Central memory CD8-positive, alpha-beta T cell (primary cell): ENCODE results near the gene PTPRO.

ENCODE experiments used
- ATAC-seq: fragments of 150-1000 bp; cut with Tn5 transposase; replicated peaks from 2 replicates; pipeline ENCODE4 v1.10.0; 2022; ENCODE audit warnings: mild to moderate bottlenecking, moderate FRiP score, moderate number of reproducible peaks; ENCODE audit not compliant: poor library complexity, severe bottlenecking; ENCODE audit errors: extremely low read depth
- DNase-seq, 2 donors: peaks; one replicate each; pipeline ENCODE4 v3.0.0; 2021; ENCODE audit warnings: low spot score in 2 of 2
- H3K27ac Mint-ChIP-seq: one replicate; pipeline ENCODE4 v1.8.0; 2022; ENCODE audit warnings: low read depth, mild to moderate bottlenecking, moderate library complexity, mixed read lengths
- H3K27me3 Mint-ChIP-seq: one replicate; pipeline ENCODE4 v1.8.0; 2022; ENCODE audit warnings: mixed read lengths
- H3K36me3 Mint-ChIP-seq: one replicate; pipeline ENCODE4 v1.8.0; 2022; ENCODE audit warnings: mild to moderate bottlenecking, moderate library complexity, mixed read lengths; ENCODE audit not compliant: insufficient read depth
- H3K4me1 Mint-ChIP-seq: one replicate; pipeline ENCODE4 v1.8.0; 2022; ENCODE audit warnings: mixed read lengths
- H3K4me3 Mint-ChIP-seq: one replicate; pipeline ENCODE4 v1.8.0; 2022; ENCODE audit warnings: mild to moderate bottlenecking, moderate library complexity, mixed read lengths
- H3K9me3 Mint-ChIP-seq: one replicate; pipeline ENCODE4 v1.8.0; 2022; ENCODE audit warnings: mixed read lengths

The PTPRO gene

GRCh38 chr12:15474766-15475165 is 152.5 kb downstream of the PTPRO start:
- no peak for ATAC-seq
- Mint-ChIP-seq H3K9me3 (no peaks in the 10 kb centered on the region), H3K36me3 (no peaks in the 10 kb centered on the region), H3K27ac (no peak overlapping the region), H3K4me3 (no peak overlapping the region), H3K27me3 (peaks cover 12% of the 10 kb centered on the region), H3K4me1 (no peaks in the 10 kb centered on the region)
- no peak for DNase-seq

GRCh38 chr12:15477761-15478160 is 155.5 kb downstream of the PTPRO start:
- no peaks in the 10 kb centered on the region for H3K4me1 Mint-ChIP-seq
- DNase-seq (no peak), ATAC-seq (no peak)
- no peaks in the 10 kb centered on the region for H3K9me3 Mint-ChIP-seq
- H3K27me3 Mint-ChIP-seq = peaks cover 21% of the 10 kb centered on the region
- no peaks in the 10 kb centered on the region for H3K36me3 Mint-ChIP-seq
- H3K4me3 Mint-ChIP-seq = no peak overlapping the region
- no peak overlapping the region for H3K27ac Mint-ChIP-seq

GRCh38 chr12:15481846-15482245 is 159.5 kb downstream of the PTPRO start:
- DNase-seq (no peak), ATAC-seq (no peak)
- H3K4me3 Mint-ChIP-seq = no peak overlapping the region
- no peaks in the 10 kb centered on the region for H3K4me1 Mint-ChIP-seq
- no peaks in the 10 kb centered on the region for H3K36me3 Mint-ChIP-seq
- no peak overlapping the region for H3K27ac Mint-ChIP-seq
- peaks cover 21% of the 10 kb centered on the region for H3K27me3 Mint-ChIP-seq
- H3K9me3 Mint-ChIP-seq = no peaks in the 10 kb centered on the region

GRCh38 chr12:15485466-15485865 is 163.2 kb downstream of the PTPRO start:
- Mint-ChIP-seq H3K9me3 (no peaks in the 10 kb centered on the region), H3K36me3 (no peaks in the 10 kb centered on the region), H3K4me3 (no peak overlapping the region), H3K4me1 (no peaks in the 10 kb centered on the region), H3K27ac (no peak overlapping the region), H3K27me3 (peaks cover 30% of the 10 kb centered on the region)
- DNase-seq (no peak), ATAC-seq (no peak)

GRCh38 chr12:15486859-15487258 is 164.6 kb downstream of the PTPRO start:
- H3K4me3 Mint-ChIP-seq = no peak overlapping the region
- DNase-seq = no peak
- no peaks in the 10 kb centered on the region for H3K36me3 Mint-ChIP-seq
- H3K9me3 Mint-ChIP-seq = no peaks in the 10 kb centered on the region
- no peaks in the 10 kb centered on the region for H3K4me1 Mint-ChIP-seq
- no peak for ATAC-seq
- no peak overlapping the region for H3K27ac Mint-ChIP-seq
- H3K27me3 Mint-ChIP-seq = peaks cover 22% of the 10 kb centered on the region

- no peak for ATAC-seq
- Mint-ChIP-seq H3K27me3 (peaks cover 16% of the 10 kb centered on the region), H3K27ac (no peak overlapping the region), H3K9me3 (no peaks in the 10 kb centered on the region), H3K4me3 (no peak overlapping the region), H3K4me1 (no peaks in the 10 kb centered on the region), H3K36me3 (no peaks in the 10 kb centered on the region)
- no peak for DNase-seq
These were observed 166.2 kb downstream of the PTPRO start for GRCh38 chr12:15488481-15488880.

- DNase-seq (no peak), ATAC-seq (no peak)
- H3K9me3 Mint-ChIP-seq = no peaks in the 10 kb centered on the region
- H3K27ac Mint-ChIP-seq = no peak overlapping the region
- H3K4me1 Mint-ChIP-seq = no peaks in the 10 kb centered on the region
- H3K36me3 Mint-ChIP-seq = no peaks in the 10 kb centered on the region
- H3K27me3 Mint-ChIP-seq = peaks cover 25% of the 10 kb centered on the region
- H3K4me3 Mint-ChIP-seq = no peak overlapping the region
These were observed 172.2 kb downstream of the PTPRO start for GRCh38 chr12:15494329-15495046.

GRCh38 chr12:15495746-15496145 is 173.4 kb downstream of the PTPRO start:
- Mint-ChIP-seq H3K27ac (no peak overlapping the region), H3K9me3 (no peaks in the 10 kb centered on the region), H3K27me3 (peaks cover 25% of the 10 kb centered on the region), H3K4me3 (no peak overlapping the region), H3K36me3 (no peaks in the 10 kb centered on the region), H3K4me1 (no peaks in the 10 kb centered on the region)
- DNase-seq = no peak
- no peak for ATAC-seq

GRCh38 chr12:15496738-15497137 is 174.4 kb downstream of the PTPRO start:
- DNase-seq (no peak), ATAC-seq (no peak)
- H3K36me3 Mint-ChIP-seq = no peaks in the 10 kb centered on the region
- no peaks in the 10 kb centered on the region for H3K4me1 Mint-ChIP-seq
- H3K27ac Mint-ChIP-seq = no peak overlapping the region
- H3K4me3 Mint-ChIP-seq = no peak overlapping the region
- H3K27me3 Mint-ChIP-seq = peaks cover 20% of the 10 kb centered on the region
- H3K9me3 Mint-ChIP-seq = no peaks in the 10 kb centered on the region

- peaks cover 2% of the 10 kb centered on the region for H3K36me3 Mint-ChIP-seq
These were observed 175.5 kb downstream of the PTPRO start for GRCh38 chr12:15497671-15498292.

GRCh38 chr12:15502211-15502610 is 179.9 kb downstream of the PTPRO start:
- Mint-ChIP-seq H3K9me3 (no peaks in the 10 kb centered on the region), H3K4me3 (no peak overlapping the region), H3K27ac (no peak overlapping the region), H3K4me1 (no peaks in the 10 kb centered on the region), H3K36me3 (peaks cover 2% of the 10 kb centered on the region), H3K27me3 (peaks cover 39% of the 10 kb centered on the region)
- ATAC-seq (no peak), DNase-seq (no peak)

More at GRCh38 chr12:15497671-15498292, 175.5 kb downstream of the PTPRO start:
- Mint-ChIP-seq H3K27ac (no peak overlapping the region), H3K4me3 (no peak overlapping the region), H3K9me3 (no peaks in the 10 kb centered on the region), H3K4me1 (no peaks in the 10 kb centered on the region), H3K27me3 (peaks cover 17% of the 10 kb centered on the region)
- DNase-seq (no peak), ATAC-seq (no peak)

GRCh38 chr12:15505616-15506015 is 183.3 kb downstream of the PTPRO start:
- ATAC-seq (no peak), DNase-seq (no peak)
- Mint-ChIP-seq H3K9me3 (no peaks in the 10 kb centered on the region), H3K36me3 (peaks cover 2% of the 10 kb centered on the region), H3K27me3 (peaks cover 45% of the 10 kb centered on the region), H3K4me3 (no peak overlapping the region), H3K4me1 (no peaks in the 10 kb centered on the region), H3K27ac (no peak overlapping the region)

GRCh38 chr12:15515010-15515409 is 192.7 kb downstream of the PTPRO start:
- Mint-ChIP-seq H3K27ac (no peak overlapping the region), H3K27me3 (peaks cover 40% of the 10 kb centered on the region), H3K4me1 (peaks cover 6% of the 10 kb centered on the region), H3K4me3 (no peak overlapping the region), H3K36me3 (no peaks in the 10 kb centered on the region), H3K9me3 (no peaks in the 10 kb centered on the region)
- no peak for DNase-seq
- ATAC-seq = no peak
